ENCODE data around the gene KIAA0513.

The KIAA0513 gene

DNA sequence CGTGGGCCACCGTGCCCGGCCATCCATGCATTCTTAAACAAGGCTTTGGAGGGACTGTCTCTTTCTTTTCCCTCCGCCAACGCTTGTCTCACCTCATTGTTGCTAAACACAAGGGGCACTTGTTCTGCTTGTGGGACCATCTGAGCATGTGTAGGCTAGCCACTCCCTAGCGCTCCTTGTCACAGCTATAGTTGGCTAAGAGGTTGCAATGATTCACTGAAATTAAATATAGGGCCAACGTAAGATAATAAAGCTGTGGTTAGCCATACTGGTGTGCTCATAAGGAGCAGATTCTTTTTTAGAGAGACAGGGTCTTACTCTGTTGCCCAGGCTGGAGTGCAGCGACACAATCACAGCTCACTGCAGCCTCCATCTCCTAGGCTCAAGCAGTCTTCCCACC, 41.2 kb downstream of the KIAA0513 start:
- no peak overlapping the region for H3K4me3 ChIP-seq (ENCODE audit: low read depth, low read length)
- TF ChIP-seq, protein P1, sequence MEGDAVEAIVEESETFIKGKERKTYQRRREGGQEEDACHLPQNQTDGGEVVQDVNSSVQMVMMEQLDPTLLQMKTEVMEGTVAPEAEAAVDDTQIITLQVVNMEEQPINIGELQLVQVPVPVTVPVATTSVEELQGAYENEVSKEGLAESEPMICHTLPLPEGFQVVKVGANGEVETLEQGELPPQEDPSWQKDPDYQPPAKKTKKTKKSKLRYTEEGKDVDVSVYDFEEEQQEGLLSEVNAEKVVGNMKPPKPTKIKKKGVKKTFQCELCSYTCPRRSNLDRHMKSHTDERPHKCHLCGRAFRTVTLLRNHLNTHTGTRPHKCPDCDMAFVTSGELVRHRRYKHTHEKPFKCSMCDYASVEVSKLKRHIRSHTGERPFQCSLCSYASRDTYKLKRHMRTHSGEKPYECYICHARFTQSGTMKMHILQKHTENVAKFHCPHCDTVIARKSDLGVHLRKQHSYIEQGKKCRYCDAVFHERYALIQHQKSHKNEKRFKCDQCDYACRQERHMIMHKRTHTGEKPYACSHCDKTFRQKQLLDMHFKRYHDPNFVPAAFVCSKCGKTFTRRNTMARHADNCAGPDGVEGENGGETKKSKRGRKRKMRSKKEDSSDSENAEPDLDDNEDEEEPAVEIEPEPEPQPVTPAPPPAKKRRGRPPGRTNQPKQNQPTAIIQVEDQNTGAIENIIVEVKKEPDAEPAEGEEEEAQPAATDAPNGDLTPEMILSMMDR (IDR thresholded peaks at IDR 0.05; ENCODE audit: borderline replicate concordance, insufficient read depth, low read depth, low read length) = no peak

DNA sequence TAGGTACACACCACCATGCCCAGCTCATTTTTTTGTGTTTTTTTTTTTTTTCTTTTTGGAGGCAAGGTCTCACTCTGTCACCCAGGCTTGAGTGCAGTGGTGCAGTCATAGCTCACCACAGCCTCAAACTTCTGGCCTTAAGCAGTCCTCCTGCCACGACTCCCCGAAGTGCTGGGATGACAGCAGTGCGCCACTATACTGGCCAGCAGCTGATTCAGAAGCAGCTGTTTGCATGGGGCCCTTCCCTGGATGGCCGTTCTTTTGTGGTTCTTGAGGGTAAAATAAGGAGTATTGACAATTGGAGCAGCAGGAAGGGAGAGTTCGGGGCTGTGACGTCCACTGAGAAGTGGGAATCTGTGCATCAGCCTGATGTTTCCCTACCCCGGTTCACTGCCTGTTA, 41.6 kb downstream of the KIAA0513 start:
- no peak overlapping the region for H3K4me3 ChIP-seq (ENCODE audit: low read depth, low read length)
- TF ChIP-seq, protein P1 (IDR thresholded peaks at IDR 0.05; ENCODE audit: borderline replicate concordance, insufficient read depth, low read depth, low read length) = no peak

GRCh38 chr16:85072076-85072860, 44.7 kb downstream of the KIAA0513 start:
- TF ChIP-seq, protein P1 (IDR thresholded peaks at IDR 0.05; ENCODE audit: borderline replicate concordance, insufficient read depth, low read depth, low read length) = no peak

DNA sequence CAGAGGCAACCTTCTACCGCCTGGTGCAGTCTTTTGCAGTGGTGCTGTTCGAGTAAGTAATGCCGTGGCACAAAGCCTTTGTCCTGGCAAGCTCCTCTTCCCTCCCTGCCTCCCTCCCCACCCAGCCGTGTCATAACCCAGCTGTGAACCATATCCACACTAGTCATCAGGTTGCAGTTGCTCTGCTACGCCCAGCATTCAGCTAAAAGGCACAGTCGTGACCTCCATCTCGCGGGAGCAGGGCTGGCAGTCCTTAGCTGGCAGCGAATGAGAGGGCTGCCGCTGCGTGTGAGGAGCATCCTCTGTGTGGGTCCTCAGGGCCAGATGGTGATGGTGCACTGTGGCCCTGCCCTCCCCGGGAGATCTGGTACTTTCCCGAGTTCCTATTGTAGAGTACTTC, 45.4 kb downstream of the KIAA0513 start:
- TF ChIP-seq, protein P1 (IDR thresholded peaks at IDR 0.05; ENCODE audit: borderline replicate concordance, insufficient read depth, low read depth, low read length) = no peak
- H3K4me3 ChIP-seq (ENCODE audit: low read depth, low read length) = no peak overlapping the region

More at GRCh38 chr16:85072076-85072860, 44.7 kb downstream of the KIAA0513 start:
- no peak overlapping the region for H3K4me3 ChIP-seq (ENCODE audit: low read depth, low read length)

- H3K4me3 ChIP-seq (ENCODE audit: low read depth, low read length) = no peak overlapping the region
- TF ChIP-seq, protein P1 (IDR thresholded peaks at IDR 0.05; ENCODE audit: borderline replicate concordance, insufficient read depth, low read depth, low read length) = no peak
These were observed 46.8 kb downstream of the KIAA0513 start for GRCh38 chr16:85074225-85074914.

DNA sequence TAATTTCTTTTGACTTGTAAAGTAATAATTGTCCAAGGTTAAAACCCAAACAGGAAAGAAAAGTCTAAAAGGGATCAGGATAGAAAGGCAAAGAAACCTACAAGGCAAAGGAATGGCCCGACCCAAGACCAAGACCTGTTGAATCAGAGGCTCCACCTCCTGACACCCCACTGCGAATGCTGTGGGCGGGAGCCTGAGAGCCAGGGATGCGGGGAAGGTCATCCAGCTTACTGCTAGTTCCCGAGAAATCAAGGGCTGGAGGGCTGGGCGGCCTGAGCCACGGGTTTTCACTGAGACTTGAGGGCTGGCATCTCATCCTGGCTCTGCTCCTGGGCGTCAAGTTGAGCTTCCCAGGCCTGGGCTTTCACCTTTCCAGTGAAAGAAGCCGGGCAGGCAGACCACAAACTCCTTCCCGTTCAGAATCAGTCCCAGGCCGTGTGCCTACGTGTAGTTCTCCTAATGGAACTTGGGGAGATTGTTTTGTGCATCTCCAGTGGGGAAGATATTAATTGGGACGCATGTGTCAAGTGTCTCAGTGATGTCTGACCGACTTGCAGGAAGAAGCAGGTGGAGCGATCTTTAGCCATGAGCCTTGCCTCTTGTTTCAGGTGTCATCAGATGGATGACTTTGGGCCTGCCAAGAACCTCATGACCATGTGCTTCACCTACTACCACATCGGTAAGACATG, 47.8 kb downstream of the KIAA0513 start:
- H3K4me3 ChIP-seq (ENCODE audit: low read depth, low read length) = no peak overlapping the region
- TF ChIP-seq, protein P1 (IDR thresholded peaks at IDR 0.05; ENCODE audit: borderline replicate concordance, insufficient read depth, low read depth, low read length) = no peak
